HL-60 (cell line): ENCODE results near the gene CNKSR2.

Source experiments
- DNase-seq, 2 experiments: peaks; one replicate each; pipeline ENCODE4 v3.0.0-alpha.2; 2010 to 2020; ENCODE audit warnings: low read depth in 1 of 2, low spot score in 1 of 2
- H3K27ac ChIP-seq: fragments of 250-450 bp; sonication (Bioruptor Pico); replicated peaks from 2 replicates; pipeline ENCODE4 v1.5.1; 2020; ENCODE audit warnings: mild to moderate bottlenecking, moderate library complexity
- H3K27me3 ChIP-seq: fragments of 250-450 bp; sonication (Bioruptor Pico); 2 replicates; pipeline ENCODE4 v1.5.1; 2021; ENCODE audit warnings: mild to moderate bottlenecking, moderate library complexity; ENCODE audit not compliant: insufficient read depth, poor library complexity, severe bottlenecking
- H3K4me3 ChIP-seq: replicated peaks from 2 replicates; pipeline ENCODE4 v1.5.1; 2011; ENCODE audit warnings: mild to moderate bottlenecking, control low read depth, low read length; ENCODE audit not compliant: insufficient read depth
- GABPA ChIP-seq: IDR thresholded peaks from 2 replicates; pipeline ENCODE4 v1.6.1; 2012; ENCODE audit warnings: low read depth
- POLR2AphosphoS5 ChIP-seq: IDR thresholded peaks from 2 replicates; pipeline ENCODE4 v1.6.1; 2012; ENCODE audit warnings: low read depth
- SPI1 ChIP-seq: IDR thresholded peaks from 2 replicates; pipeline ENCODE4 v1.6.1; 2012; ENCODE audit warnings: low read depth, mild to moderate bottlenecking, borderline replicate concordance
- TF ChIP-seq, protein P1 (sequence below): IDR thresholded peaks from one replicate; pipeline ENCODE4 v1.5.1; 2011; ENCODE audit warnings: low read length, control low read depth, inconsistent platforms; ENCODE audit not compliant: insufficient read depth
- TF ChIP-seq, protein P2 (sequence below): IDR thresholded peaks from 2 replicates; pipeline ENCODE4 v1.6.1; 2012; ENCODE audit warnings: low read depth; ENCODE audit not compliant: insufficient replicate concordance

The CNKSR2 gene

DNA sequence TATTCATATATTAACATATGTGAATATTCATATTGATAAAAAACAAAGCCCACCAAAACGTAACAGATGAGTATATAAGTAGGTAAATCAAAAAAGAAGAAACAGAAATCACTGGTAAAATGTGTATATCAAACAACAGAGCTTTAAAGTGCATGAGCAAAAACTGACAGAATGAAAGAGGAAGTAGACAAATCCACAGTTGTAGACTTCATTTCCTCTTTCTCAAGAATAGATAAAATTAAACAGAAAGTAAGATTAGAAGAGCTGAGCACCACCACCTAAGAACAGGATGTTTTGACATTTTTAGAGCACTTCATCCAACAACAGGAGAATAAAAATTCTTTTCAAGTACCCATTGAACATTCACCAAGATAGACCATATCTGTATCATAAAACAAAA lies 64.6 kb downstream of the CNKSR2 start:
- no peaks in the 10 kb centered on the region for H3K27me3 ChIP-seq
- DNase-seq: peak in 1 of 2 experiments; percentile 2
- H3K27ac ChIP-seq: peak overlapping the region; percentile 47
- H3K4me3 ChIP-seq: no peak overlapping the region
- TF ChIP-seq GABPA: no peak
- peak; percentile 87 for TF ChIP-seq SPI1

DNA sequence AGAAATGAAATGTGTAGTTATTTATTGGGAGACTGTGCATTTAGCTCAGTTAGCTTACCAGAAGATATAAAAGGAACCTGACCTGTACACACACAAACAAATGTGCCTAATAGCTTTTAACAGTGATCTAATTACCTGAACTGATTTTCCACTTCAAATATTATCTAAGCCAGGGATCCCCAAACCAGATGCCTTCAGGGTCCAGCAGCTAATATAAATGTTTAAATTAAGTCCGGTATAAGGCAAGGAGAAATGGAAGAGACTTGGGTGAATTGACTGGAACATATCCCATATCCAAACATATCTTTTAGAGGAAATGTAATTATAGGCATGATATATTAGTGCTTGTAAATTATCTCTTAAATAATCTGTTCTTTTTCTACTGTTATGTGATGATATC lies 66.7 kb downstream of the CNKSR2 start:
- no peak overlapping the region for H3K27ac ChIP-seq
- H3K27me3 ChIP-seq: no peaks in the 10 kb centered on the region
- H3K4me3 ChIP-seq: no peak overlapping the region
- no peak for DNase-seq
- TF ChIP-seq POLR2AphosphoS5: no peak
- TF ChIP-seq, protein P1, sequence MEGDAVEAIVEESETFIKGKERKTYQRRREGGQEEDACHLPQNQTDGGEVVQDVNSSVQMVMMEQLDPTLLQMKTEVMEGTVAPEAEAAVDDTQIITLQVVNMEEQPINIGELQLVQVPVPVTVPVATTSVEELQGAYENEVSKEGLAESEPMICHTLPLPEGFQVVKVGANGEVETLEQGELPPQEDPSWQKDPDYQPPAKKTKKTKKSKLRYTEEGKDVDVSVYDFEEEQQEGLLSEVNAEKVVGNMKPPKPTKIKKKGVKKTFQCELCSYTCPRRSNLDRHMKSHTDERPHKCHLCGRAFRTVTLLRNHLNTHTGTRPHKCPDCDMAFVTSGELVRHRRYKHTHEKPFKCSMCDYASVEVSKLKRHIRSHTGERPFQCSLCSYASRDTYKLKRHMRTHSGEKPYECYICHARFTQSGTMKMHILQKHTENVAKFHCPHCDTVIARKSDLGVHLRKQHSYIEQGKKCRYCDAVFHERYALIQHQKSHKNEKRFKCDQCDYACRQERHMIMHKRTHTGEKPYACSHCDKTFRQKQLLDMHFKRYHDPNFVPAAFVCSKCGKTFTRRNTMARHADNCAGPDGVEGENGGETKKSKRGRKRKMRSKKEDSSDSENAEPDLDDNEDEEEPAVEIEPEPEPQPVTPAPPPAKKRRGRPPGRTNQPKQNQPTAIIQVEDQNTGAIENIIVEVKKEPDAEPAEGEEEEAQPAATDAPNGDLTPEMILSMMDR: no peak
- TF ChIP-seq SPI1: no peak
- no peak for TF ChIP-seq GABPA
- TF ChIP-seq, protein P2, sequence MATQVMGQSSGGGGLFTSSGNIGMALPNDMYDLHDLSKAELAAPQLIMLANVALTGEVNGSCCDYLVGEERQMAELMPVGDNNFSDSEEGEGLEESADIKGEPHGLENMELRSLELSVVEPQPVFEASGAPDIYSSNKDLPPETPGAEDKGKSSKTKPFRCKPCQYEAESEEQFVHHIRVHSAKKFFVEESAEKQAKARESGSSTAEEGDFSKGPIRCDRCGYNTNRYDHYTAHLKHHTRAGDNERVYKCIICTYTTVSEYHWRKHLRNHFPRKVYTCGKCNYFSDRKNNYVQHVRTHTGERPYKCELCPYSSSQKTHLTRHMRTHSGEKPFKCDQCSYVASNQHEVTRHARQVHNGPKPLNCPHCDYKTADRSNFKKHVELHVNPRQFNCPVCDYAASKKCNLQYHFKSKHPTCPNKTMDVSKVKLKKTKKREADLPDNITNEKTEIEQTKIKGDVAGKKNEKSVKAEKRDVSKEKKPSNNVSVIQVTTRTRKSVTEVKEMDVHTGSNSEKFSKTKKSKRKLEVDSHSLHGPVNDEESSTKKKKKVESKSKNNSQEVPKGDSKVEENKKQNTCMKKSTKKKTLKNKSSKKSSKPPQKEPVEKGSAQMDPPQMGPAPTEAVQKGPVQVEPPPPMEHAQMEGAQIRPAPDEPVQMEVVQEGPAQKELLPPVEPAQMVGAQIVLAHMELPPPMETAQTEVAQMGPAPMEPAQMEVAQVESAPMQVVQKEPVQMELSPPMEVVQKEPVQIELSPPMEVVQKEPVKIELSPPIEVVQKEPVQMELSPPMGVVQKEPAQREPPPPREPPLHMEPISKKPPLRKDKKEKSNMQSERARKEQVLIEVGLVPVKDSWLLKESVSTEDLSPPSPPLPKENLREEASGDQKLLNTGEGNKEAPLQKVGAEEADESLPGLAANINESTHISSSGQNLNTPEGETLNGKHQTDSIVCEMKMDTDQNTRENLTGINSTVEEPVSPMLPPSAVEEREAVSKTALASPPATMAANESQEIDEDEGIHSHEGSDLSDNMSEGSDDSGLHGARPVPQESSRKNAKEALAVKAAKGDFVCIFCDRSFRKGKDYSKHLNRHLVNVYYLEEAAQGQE: no peak

DNA sequence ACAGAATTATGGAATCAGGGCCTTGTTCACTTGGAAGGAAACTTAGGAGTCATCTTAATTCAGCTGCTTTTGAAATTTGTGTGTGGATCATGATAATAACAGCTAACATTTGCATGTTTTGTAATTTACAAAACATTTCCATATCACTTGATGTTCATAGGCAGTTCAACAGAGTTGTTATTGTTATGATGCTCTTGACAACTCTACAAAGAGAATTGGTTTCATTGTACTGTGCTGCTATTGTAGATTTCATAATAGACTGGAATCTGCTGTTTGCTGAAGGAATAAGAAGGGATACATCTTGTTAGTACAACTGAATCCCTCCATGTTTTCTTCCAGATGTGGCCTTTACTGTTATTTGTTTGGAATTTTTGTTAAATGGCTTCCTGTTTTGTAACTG lies 83.5 kb downstream of the CNKSR2 start:
- Histone ChIP-seq H3K4me3 (no peak overlapping the region), H3K27ac (no peak overlapping the region), H3K27me3 (no peaks in the 10 kb centered on the region)
- no peak for DNase-seq
- TF ChIP-seq POLR2AphosphoS5 (no peak), GABPA (no peak), SPI1 (no peak)
- TF ChIP-seq, protein P1: no peak

DNA sequence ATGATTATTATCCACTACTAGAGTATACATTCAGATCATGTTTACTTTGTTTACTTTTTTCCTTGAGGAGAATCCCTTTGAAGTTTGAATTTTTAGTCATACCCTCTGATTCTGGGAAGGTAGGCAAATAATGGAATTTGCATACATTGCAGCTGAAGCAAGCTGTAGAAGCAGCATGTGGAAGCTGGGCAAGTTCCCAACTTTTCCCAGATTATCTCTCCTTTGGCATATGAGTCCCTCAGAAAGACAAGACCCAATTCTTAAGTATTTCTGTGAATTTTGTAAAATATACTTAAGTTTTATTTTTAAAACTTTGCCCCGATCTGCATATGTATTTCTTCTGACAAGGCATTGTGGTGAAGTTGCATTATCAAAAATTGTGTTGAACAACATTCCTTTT lies 94.9 kb downstream of the CNKSR2 start:
- DNase-seq: no peak
- TF ChIP-seq POLR2AphosphoS5: no peak
- TF ChIP-seq GABPA: no peak
- TF ChIP-seq, protein P2: no peak
- no peak for TF ChIP-seq SPI1
- TF ChIP-seq, protein P1: no peak
- Histone ChIP-seq H3K27me3 (no peaks in the 10 kb centered on the region), H3K4me3 (no peak overlapping the region), H3K27ac (no peak overlapping the region)
